H1 (cell line): ENCODE measurements around the gene FBXO41.

Experiments used
- POLR2A ChIP-seq, 2 experiments: IDR thresholded peaks; 1 replicate in 1 of 2; 2 replicates in 1 of 2; pipeline ENCODE4 v1.6.1; 2011; ENCODE audit warnings: low read depth in 2 of 2, low read length in 2 of 2, mild to moderate bottlenecking in 2 of 2; ENCODE audit errors: control extremely low read depth in 1 of 2
- TF ChIP-seq, protein P1 (sequence below), 3 experiments: IDR thresholded peaks; 1 replicate in 2 of 3; 2 replicates in 1 of 3; pipeline versions ENCODE4 v1.5.1 to v1.6.1; 2011; ENCODE audit warnings: low read length in 3 of 3, mild to moderate bottlenecking in 3 of 3, inconsistent platforms in 2 of 3, low read depth in 1 of 3, moderate library complexity in 1 of 3; ENCODE audit not compliant: insufficient read depth in 1 of 3; ENCODE audit errors: control extremely low read depth in 1 of 3

GRCh38 chr2:73268366-73268829, 15.9 kb downstream of the FBXO41 start:
- TF ChIP-seq, protein P1, sequence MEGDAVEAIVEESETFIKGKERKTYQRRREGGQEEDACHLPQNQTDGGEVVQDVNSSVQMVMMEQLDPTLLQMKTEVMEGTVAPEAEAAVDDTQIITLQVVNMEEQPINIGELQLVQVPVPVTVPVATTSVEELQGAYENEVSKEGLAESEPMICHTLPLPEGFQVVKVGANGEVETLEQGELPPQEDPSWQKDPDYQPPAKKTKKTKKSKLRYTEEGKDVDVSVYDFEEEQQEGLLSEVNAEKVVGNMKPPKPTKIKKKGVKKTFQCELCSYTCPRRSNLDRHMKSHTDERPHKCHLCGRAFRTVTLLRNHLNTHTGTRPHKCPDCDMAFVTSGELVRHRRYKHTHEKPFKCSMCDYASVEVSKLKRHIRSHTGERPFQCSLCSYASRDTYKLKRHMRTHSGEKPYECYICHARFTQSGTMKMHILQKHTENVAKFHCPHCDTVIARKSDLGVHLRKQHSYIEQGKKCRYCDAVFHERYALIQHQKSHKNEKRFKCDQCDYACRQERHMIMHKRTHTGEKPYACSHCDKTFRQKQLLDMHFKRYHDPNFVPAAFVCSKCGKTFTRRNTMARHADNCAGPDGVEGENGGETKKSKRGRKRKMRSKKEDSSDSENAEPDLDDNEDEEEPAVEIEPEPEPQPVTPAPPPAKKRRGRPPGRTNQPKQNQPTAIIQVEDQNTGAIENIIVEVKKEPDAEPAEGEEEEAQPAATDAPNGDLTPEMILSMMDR (IDR thresholded peaks at IDR 0.05; ENCODE audit: control extremely low read depth in 1 of 3, insufficient read depth in 1 of 3, low read depth in 1 of 3, low read length in 3 of 3) = no peak
- no peak for TF ChIP-seq POLR2A (IDR thresholded peaks at IDR 0.05; ENCODE audit: control extremely low read depth in 1 of 2, low read depth in 2 of 2, low read length in 2 of 2)
